Loucy (cell line): ENCODE data around the gene LYRM4.

Experiments
- H2AFZ ChIP-seq: fragments of 200-600 bp; sonication (generic); 2 replicates; pipeline ENCODE4 v1.6.0; 2016; ENCODE audit warnings: antibody characterized with exemption, mild to moderate bottlenecking, low read length, moderate library complexity
- H3F3A ChIP-seq: fragments of 200-600 bp; 2 replicates; pipeline ENCODE4 v1.6.0; 2016; ENCODE audit warnings: antibody characterized with exemption, low read depth, mild to moderate bottlenecking
- H3K27me3 ChIP-seq: fragments of 200-600 bp; sonication (generic); 2 replicates; pipeline ENCODE4 v1.6.1; 2014; ENCODE audit warnings: low read length, mild to moderate bottlenecking; ENCODE audit not compliant: insufficient read depth, poor library complexity, severe bottlenecking
- H3K36me3 ChIP-seq: fragments of 200-600 bp; sonication (generic); 2 replicates; pipeline ENCODE4 v1.6.1; 2016; ENCODE audit warnings: low read length; ENCODE audit not compliant: insufficient read depth
- H3K4me1 ChIP-seq: fragments of 200-600 bp; sonication (generic); 2 replicates; pipeline ENCODE4 v1.5.1; 2014; ENCODE audit warnings: low read length, mild to moderate bottlenecking; ENCODE audit not compliant: insufficient read depth, poor library complexity, severe bottlenecking
- H3K4me2 ChIP-seq: fragments of 200-600 bp; sonication (generic); 2 replicates; pipeline ENCODE4 v1.6.0; 2014; ENCODE audit warnings: antibody characterized with exemption, low read length, low read depth, mild to moderate bottlenecking; ENCODE audit not compliant: poor library complexity, severe bottlenecking
- H3K4me3 ChIP-seq: fragments of 200-600 bp; sonication (generic); 2 replicates; pipeline ENCODE4 v1.5.1; 2014; ENCODE audit warnings: low read length, mild to moderate bottlenecking, mixed read lengths; ENCODE audit not compliant: poor library complexity, severe bottlenecking
- H3K79me2 ChIP-seq: fragments of 200-600 bp; sonication (generic); 2 replicates; pipeline ENCODE4 v1.6.1; 2014; ENCODE audit warnings: low read length; ENCODE audit not compliant: insufficient read depth
- H3K9ac ChIP-seq: fragments of 200-600 bp; sonication (generic); 2 replicates; pipeline ENCODE4 v1.6.0; 2014; ENCODE audit warnings: mild to moderate bottlenecking, low read depth, low read length, moderate library complexity; ENCODE audit not compliant: poor library complexity, severe bottlenecking
- H3K9me2 ChIP-seq: fragments of 200-600 bp; sonication (generic); replicated peaks from 2 replicates; pipeline ENCODE4 v1.6.1; 2016; ENCODE audit warnings: low read depth, low read length, mixed read lengths
- H3K9me3 ChIP-seq: fragments of 200-600 bp; sonication (generic); 2 replicates; pipeline ENCODE4 v1.6.1; 2014; ENCODE audit warnings: mild to moderate bottlenecking, antibody characterized with exemption, low read length, low read depth; ENCODE audit not compliant: insufficient read depth
- H4K20me1 ChIP-seq: fragments of 200-600 bp; sonication (generic); 2 replicates; pipeline ENCODE4 v1.6.0; 2014; ENCODE audit warnings: antibody characterized with exemption, low read length, mild to moderate bottlenecking; ENCODE audit not compliant: insufficient read depth, poor library complexity, severe bottlenecking
- CTCF ChIP-seq: fragments of 200-600 bp; sonication (generic); conservative IDR thresholded peaks from 2 replicates; pipeline ENCODE4 v1.5.1; 2014; ENCODE audit warnings: mild to moderate bottlenecking, antibody characterized with exemption, low read length
- EZH2phosphoT487 ChIP-seq: fragments of 200-600 bp; IDR thresholded peaks from 2 replicates; pipeline ENCODE4 v1.6.1; 2018; ENCODE audit warnings: antibody characterized with exemption, mild to moderate bottlenecking, moderate library complexity, borderline replicate concordance

Gene LYRM4

GRCh38 chr6:5294392-5295211 lies 33.9 kb upstream of the LYRM4 start:
- Histone ChIP-seq H3K4me3 (no peak overlapping the region), H3K79me2 (peaks cover 4% of the 10 kb centered on the region; the same call in 1 of the 2 replicates), H2AFZ (no peak overlapping the region), H3F3A (no peaks in the 10 kb centered on the region), H3K9ac (no peak overlapping the region), H3K27me3 (no peaks in the 10 kb centered on the region), H3K9me3 (no peaks in the 10 kb centered on the region), H3K36me3 (no peaks in the 10 kb centered on the region), H4K20me1 (no peaks in the 10 kb centered on the region), H3K4me2 (peak overlapping the region; percentile 36), H3K4me1 (peaks cover 30% of the 10 kb centered on the region), H3K9me2 (no peaks in the 10 kb centered on the region)
- TF ChIP-seq EZH2phosphoT487 = no peak
- no peak for TF ChIP-seq CTCF

DNA sequence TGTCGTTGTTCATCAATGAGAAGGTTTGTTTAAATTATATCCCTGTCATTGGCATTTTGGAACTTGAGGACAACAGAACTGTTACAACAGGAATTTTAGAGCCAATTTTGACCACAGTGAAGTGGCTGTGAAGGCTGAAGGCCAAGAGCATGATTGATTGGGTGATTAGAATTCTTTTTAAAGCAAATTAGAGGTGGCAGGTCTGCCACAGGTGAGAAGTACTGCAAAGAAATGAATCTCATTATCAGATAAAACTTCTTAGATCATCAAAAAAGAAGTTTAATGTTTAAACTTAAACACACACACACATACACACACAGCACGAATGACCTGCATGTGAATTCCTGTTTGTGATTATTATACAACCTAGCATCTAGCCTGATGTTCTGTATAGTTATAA lies 32.9 kb upstream of the LYRM4 start:
- no peak overlapping the region for H2AFZ ChIP-seq
- peaks cover 4% of the 10 kb centered on the region; the same call in 1 of the 2 replicates for H3K79me2 ChIP-seq
- H3K4me3 ChIP-seq = no peak overlapping the region
- no peaks in the 10 kb centered on the region for H3K36me3 ChIP-seq
- no peak overlapping the region for H3K9ac ChIP-seq
- no peaks in the 10 kb centered on the region for H4K20me1 ChIP-seq
- H3K27me3 ChIP-seq = no peaks in the 10 kb centered on the region
- no peaks in the 10 kb centered on the region for H3K9me2 ChIP-seq
- H3F3A ChIP-seq = no peaks in the 10 kb centered on the region
- TF ChIP-seq CTCF = no peak
- TF ChIP-seq EZH2phosphoT487 = no peak
- no peak overlapping the region for H3K4me2 ChIP-seq
- H3K9me3 ChIP-seq = no peaks in the 10 kb centered on the region
- peaks cover 30% of the 10 kb centered on the region for H3K4me1 ChIP-seq

DNA sequence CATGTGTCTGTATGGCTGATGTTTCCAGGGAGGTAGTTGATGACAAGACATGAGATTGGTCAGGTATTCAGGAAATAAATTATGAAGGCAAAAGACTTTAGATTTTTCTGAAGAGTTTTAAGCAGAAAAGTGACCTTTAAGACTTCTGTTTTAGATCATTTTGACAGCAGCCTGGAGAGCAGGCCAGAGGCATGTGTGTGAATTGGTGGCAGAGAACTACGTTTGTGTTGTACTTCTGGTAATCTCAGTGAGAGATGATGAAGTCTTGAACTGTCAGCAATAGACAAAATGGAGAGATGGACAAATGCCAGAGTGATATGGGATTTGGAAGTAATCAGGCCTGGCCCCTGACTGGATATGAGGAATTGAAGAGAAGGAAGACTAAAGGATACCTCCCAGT lies 31.4 kb upstream of the LYRM4 start:
- Histone ChIP-seq H3K4me2 (no peak overlapping the region), H3K36me3 (no peaks in the 10 kb centered on the region), H3K9me2 (no peaks in the 10 kb centered on the region), H2AFZ (no peak overlapping the region), H3K27me3 (no peaks in the 10 kb centered on the region), H3K79me2 (peaks cover 4% of the 10 kb centered on the region; the same call in 1 of the 2 replicates), H3K9ac (no peak overlapping the region), H3K9me3 (no peaks in the 10 kb centered on the region), H3K4me1 (peaks cover 30% of the 10 kb centered on the region), H3F3A (no peaks in the 10 kb centered on the region), H3K4me3 (no peak overlapping the region), H4K20me1 (no peaks in the 10 kb centered on the region)
- no peak for TF ChIP-seq EZH2phosphoT487
- TF ChIP-seq CTCF = no peak
